Measurements from ENCODE around the gene PVALEF. TPM values are rescaled to one million over a fixed set of nuclear protein-coding genes. Genes with fewer than 3 reads are reported as not detected.
"Not testable (repeated sequence)": the region's sequence is repeated elsewhere in the genome, so short reads cannot be mapped to it uniquely, and the experiment has no call there.

Gene PVALEF
- total and polyA plus RNA-seq, 9 donors: not detected

GRCh38 chr17:81143717-81144422, 21.4 kb upstream of the PVALEF start:
- no peak overlapping the region for H3K27ac ChIP-seq
- TF ChIP-seq POLR2A (IDR thresholded peaks at IDR 0.05) (no peak), EP300 (IDR thresholded peaks at IDR 0.05) (no peak), CTCF (IDR thresholded peaks at IDR 0.05) (no peak)

GRCh38 chr17:81144423-81144781, 20.9 kb upstream of the PVALEF start:
- TF ChIP-seq POLR2A (IDR thresholded peaks at IDR 0.05) (no peak), EP300 (IDR thresholded peaks at IDR 0.05) (no peak), CTCF (IDR thresholded peaks at IDR 0.05) (no peak)
- no peak overlapping the region for H3K4me3 ChIP-seq
- H3K4me1 ChIP-seq (ENCODE audit: insufficient read depth): peaks cover 3% of the 10 kb centered on the region
- no peak for DNase-seq
- no peaks in the 10 kb centered on the region for H3K27me3 ChIP-seq
- H3K36me3 ChIP-seq: no peaks in the 10 kb centered on the region
- WGBS, 3 donors: 79 to 90% (median 81%) methylated on average over 14 of the region's 14 CpGs
- no peaks in the 10 kb centered on the region for H3K9me3 ChIP-seq
- H3K27ac ChIP-seq: no peak overlapping the region
- intact Hi-C loops (cut with DNase I): loop anchor here in 3 of 4 donors (5.0 to 10.0 kb wide), 4 partner anchors 60 to 98 kb away; partner anchors contain the start of gene CEP131 (in 1 of the 3)

More at GRCh38 chr17:81143717-81144422, 21.4 kb upstream of the PVALEF start:
- Histone ChIP-seq H3K9me3 (no peaks in the 10 kb centered on the region), H3K27me3 (no peaks in the 10 kb centered on the region), H3K4me1 (ENCODE audit: insufficient read depth) (peaks cover 3% of the 10 kb centered on the region), H3K36me3 (no peaks in the 10 kb centered on the region), H3K4me3 (no peak overlapping the region)
- no peak for DNase-seq
- WGBS, 3 donors: 83 to 88% (median 84%) methylated on average over 17 of the region's 17 CpGs
- intact Hi-C loops (cut with DNase I): loop anchor here in 3 of 4 donors (2.0 to 10.0 kb wide), 5 partner anchors 61 to 99 kb away; partner anchors contain the start of gene CEP131 (in 1 of the 3)

- intact Hi-C loops (cut with DNase I): loop anchor here in 1 of 4 donors (10.0 kb wide), 1 partner anchor 59 kb away; no protein-coding TSS in a partner anchor
These were observed 19.1 kb upstream of the PVALEF start for GRCh38 chr17:81146208-81146607.

GRCh38 chr17:81147701-81148100, 17.6 kb upstream of the PVALEF start:
- TF ChIP-seq EP300 (IDR thresholded peaks at IDR 0.05): no peak
- no peak for TF ChIP-seq CTCF (IDR thresholded peaks at IDR 0.05)
- no peak for TF ChIP-seq POLR2A (IDR thresholded peaks at IDR 0.05)
- Histone ChIP-seq H3K36me3 (no peaks in the 10 kb centered on the region), H3K9me3 (no peaks in the 10 kb centered on the region), H3K27me3 (no peaks in the 10 kb centered on the region), H3K4me1 (ENCODE audit: insufficient read depth) (no peaks in the 10 kb centered on the region), H3K4me3 (no peak overlapping the region), H3K27ac (no peak overlapping the region)
- no peak for DNase-seq
- WGBS, 3 donors: 77 to 79% (median 79%) methylated on average over 10 of the region's 10 CpGs
- intact Hi-C loops (cut with DNase I): loop anchor here in 1 of 4 donors (10.0 kb wide), 1 partner anchor 57 kb away; no protein-coding TSS in a partner anchor

More at GRCh38 chr17:81146208-81146607, 19.1 kb upstream of the PVALEF start:
- not testable (repeated sequence) for H3K4me3 ChIP-seq; H3K9me3 ChIP-seq; H3K36me3 ChIP-seq; H3K27ac ChIP-seq; DNase-seq; H3K4me1 ChIP-seq (ENCODE audit: insufficient read depth); H3K27me3 ChIP-seq
- 83 to 84% (median 84%) methylated on average over 10 of the region's 10 CpGs for WGBS, 3 donors

- WGBS, 3 donors: 80 to 82% (median 81%) methylated on average over 15 of the region's 15 CpGs
- Histone ChIP-seq H3K4me3 (no peak overlapping the region), H3K4me1 (ENCODE audit: insufficient read depth) (no peaks in the 10 kb centered on the region), H3K27me3 (no peaks in the 10 kb centered on the region), H3K27ac (no peak overlapping the region), H3K9me3 (no peaks in the 10 kb centered on the region), H3K36me3 (no peaks in the 10 kb centered on the region)
- TF ChIP-seq CTCF (IDR thresholded peaks at IDR 0.05): no peak
- no peak for TF ChIP-seq POLR2A (IDR thresholded peaks at IDR 0.05)
- TF ChIP-seq EP300 (IDR thresholded peaks at IDR 0.05): no peak
- DNase-seq: no peak
- intact Hi-C loops (cut with DNase I): loop anchor here in 1 of 4 donors (10.0 kb wide), 1 partner anchor 56 kb away; no protein-coding TSS in a partner anchor
These were observed 16.7 kb upstream of the PVALEF start for GRCh38 chr17:81148571-81148970.
